K562 (cell line): ENCODE data around the gene ATXN1. TPM values are rescaled to one million over a fixed set of nuclear protein-coding genes. Genes with fewer than 3 reads are reported as not detected.

Experiments used
- CBX2 ChIP-seq: fragments of 200-600 bp; sonication (generic); IDR thresholded peaks from one replicate; pipeline ENCODE4 v1.6.1; 2012; ENCODE audit warnings: mild to moderate bottlenecking, low read length, inconsistent platforms; ENCODE audit not compliant: insufficient read depth, poor library complexity, severe bottlenecking
- NR4A1 ChIP-seq, 2 experiments: fragments of 250-450 bp in 1 of 2; fragments of 450-650 bp in 1 of 2; sonication (Bioruptor Pico) in 1 of 2; IDR thresholded peaks; 2 replicates each; pipeline versions ENCODE4 v1.4.0 to v1.6.1; 2016 to 2020; ENCODE audit warnings: mild to moderate bottlenecking in 2 of 2, missing compliant biosample characterization in 1 of 2, missing genetic modification characterization in 1 of 2, moderate library complexity in 1 of 2
- RFX7 ChIP-seq: fragments of 250-450 bp; sonication (Bioruptor Pico); IDR thresholded peaks from 2 replicates; pipeline ENCODE4 v1.5.1; 2021; ENCODE audit warnings: mild to moderate bottlenecking
- SMAD3 ChIP-seq: fragments of 450-650 bp; formaldehyde crosslinking; conservative IDR thresholded peaks from 2 replicates; pipeline ENCODE4 v1.4.0; 2020; ENCODE audit warnings: mild to moderate bottlenecking
- SMARCA4 ChIP-seq: fragments of 450-650 bp; IDR thresholded peaks from 2 replicates; pipeline ENCODE4 v1.6.1; 2016
- SMARCB1 ChIP-seq: IDR thresholded peaks from 2 replicates; pipeline ENCODE4 v1.6.1; 2011; ENCODE audit warnings: improper control_type of control experiment, low read depth; ENCODE audit not compliant: insufficient read length
- polyA plus RNA-seq, 8 experiments: library from polyadenylated mRNA; depleted of rRNA in 4 of 8; stranded (reverse) in 5 of 8; unstranded in 3 of 8; fragments of >200 nt; fragmentation: Nextera tagmentation in 2 of 8; fragmentation: Illumina TruSeq in 1 of 8; extraction: Ambion mirVana in 2 of 8; extraction: Trizol in 1 of 8; gene quantifications; 2 replicates each; pipeline versions ENCODE4 v1.2.1 to v1.2.3, GENCODE V29; 2011 to 2014; ENCODE audit warnings: inconsistent platforms in 1 of 8, missing spikeins in 1 of 8
- total RNA-seq, 7 experiments: library from RNA; depleted of rRNA in 6 of 7; stranded (reverse); fragments of >200 nt in 6 of 7; fragmentation: Illumina TruSeq in 2 of 7; extraction: Trizol in 2 of 7; gene quantifications; 2 replicates each; pipeline versions ENCODE4 v1.2.1 to v1.2.3, GENCODE V29; 2011 to 2021; ENCODE audit warnings: low replicate concordance in 1 of 7
- TF ChIP-seq, protein P1 (sequence below): fragments of 250-450 bp; sonication (Bioruptor Pico); IDR thresholded peaks from 2 replicates; pipeline ENCODE4 v1.4.0; 2020; ENCODE audit warnings: mild to moderate bottlenecking, moderate library complexity
- TF ChIP-seq, protein P2 (sequence below): fragments of 450-650 bp; IDR thresholded peaks from 2 replicates; pipeline ENCODE4 v1.6.1; 2016; ENCODE audit warnings: low read depth
- TF ChIP-seq, protein P3 (sequence below): sonication (generic); formaldehyde crosslinking; IDR thresholded peaks from 2 replicates; pipeline ENCODE4 v1.8.1; 2022; ENCODE audit warnings: missing genetic modification reagents
- TF ChIP-seq, protein P4 (sequence below): fragments of 150-350 bp; conservative IDR thresholded peaks from 2 replicates; pipeline ENCODE4 v1.6.1; 2014; ENCODE audit warnings: low read length

ATXN1 gene
- total and polyA plus RNA-seq, 9 of the 15 experiments (the other 6 are each of a cell fraction or from before 2014, with no cell fraction given): under 0.01 to 1.2 (median 0.58) TPM

DNA sequence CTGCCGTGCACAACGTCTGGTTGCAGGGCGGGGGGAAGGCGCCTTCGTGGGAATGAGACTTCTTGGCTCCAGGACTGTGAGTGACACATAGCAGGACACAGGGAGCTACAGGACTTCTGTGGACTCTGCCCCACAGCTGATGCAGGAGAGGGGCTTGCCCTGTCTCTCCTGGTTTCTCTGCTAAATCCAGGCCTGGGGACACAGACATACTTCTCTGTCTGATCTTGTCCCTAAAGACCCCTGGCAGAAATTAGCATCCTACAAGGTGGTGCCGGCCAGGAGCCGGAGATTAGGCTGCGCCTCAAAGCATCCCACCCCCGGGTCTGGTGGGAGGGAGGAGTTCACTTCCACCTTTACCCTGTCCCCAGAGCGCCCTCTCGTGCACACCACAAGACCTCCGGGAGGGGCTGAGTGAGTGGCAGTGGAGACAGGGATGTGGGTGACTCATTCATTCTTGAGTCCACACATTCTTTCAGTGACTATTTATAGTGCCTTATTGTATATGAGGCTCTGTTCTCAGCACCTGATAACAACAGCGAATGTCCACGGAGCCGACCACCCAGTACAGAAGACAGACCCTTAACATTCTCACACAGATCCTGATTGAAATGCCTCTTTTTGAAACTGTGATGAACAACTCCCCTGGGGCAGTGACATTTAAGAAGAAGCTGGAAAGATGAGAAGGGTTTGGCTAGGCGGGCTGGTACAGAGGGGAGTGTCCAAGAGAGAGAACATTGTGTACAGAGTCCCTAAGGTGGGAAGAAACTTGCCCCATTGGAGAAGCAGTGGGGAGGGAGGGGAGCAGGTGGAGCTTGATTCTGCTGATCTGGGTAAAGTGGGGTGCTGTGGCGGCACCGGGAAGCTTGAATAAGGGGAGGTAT lies 483.9 kb downstream of the ATXN1 start (continued):
- TF ChIP-seq, protein P1, sequence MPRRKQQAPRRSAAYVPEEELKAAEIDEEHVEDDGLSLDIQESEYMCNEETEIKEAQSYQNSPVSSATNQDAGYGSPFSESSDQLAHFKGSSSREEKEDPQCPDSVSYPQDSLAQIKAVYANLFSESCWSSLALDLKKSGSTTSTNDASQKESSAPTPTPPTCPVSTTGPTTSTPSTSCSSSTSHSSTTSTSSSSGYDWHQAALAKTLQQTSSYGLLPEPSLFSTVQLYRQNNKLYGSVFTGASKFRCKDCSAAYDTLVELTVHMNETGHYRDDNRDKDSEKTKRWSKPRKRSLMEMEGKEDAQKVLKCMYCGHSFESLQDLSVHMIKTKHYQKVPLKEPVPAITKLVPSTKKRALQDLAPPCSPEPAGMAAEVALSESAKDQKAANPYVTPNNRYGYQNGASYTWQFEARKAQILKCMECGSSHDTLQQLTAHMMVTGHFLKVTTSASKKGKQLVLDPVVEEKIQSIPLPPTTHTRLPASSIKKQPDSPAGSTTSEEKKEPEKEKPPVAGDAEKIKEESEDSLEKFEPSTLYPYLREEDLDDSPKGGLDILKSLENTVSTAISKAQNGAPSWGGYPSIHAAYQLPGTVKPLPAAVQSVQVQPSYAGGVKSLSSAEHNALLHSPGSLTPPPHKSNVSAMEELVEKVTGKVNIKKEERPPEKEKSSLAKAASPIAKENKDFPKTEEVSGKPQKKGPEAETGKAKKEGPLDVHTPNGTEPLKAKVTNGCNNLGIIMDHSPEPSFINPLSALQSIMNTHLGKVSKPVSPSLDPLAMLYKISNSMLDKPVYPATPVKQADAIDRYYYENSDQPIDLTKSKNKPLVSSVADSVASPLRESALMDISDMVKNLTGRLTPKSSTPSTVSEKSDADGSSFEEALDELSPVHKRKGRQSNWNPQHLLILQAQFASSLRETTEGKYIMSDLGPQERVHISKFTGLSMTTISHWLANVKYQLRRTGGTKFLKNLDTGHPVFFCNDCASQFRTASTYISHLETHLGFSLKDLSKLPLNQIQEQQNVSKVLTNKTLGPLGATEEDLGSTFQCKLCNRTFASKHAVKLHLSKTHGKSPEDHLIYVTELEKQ (CRISPR knock-in tag): no peak
- TF ChIP-seq SMARCB1: no peak
- TF ChIP-seq, protein P2, sequence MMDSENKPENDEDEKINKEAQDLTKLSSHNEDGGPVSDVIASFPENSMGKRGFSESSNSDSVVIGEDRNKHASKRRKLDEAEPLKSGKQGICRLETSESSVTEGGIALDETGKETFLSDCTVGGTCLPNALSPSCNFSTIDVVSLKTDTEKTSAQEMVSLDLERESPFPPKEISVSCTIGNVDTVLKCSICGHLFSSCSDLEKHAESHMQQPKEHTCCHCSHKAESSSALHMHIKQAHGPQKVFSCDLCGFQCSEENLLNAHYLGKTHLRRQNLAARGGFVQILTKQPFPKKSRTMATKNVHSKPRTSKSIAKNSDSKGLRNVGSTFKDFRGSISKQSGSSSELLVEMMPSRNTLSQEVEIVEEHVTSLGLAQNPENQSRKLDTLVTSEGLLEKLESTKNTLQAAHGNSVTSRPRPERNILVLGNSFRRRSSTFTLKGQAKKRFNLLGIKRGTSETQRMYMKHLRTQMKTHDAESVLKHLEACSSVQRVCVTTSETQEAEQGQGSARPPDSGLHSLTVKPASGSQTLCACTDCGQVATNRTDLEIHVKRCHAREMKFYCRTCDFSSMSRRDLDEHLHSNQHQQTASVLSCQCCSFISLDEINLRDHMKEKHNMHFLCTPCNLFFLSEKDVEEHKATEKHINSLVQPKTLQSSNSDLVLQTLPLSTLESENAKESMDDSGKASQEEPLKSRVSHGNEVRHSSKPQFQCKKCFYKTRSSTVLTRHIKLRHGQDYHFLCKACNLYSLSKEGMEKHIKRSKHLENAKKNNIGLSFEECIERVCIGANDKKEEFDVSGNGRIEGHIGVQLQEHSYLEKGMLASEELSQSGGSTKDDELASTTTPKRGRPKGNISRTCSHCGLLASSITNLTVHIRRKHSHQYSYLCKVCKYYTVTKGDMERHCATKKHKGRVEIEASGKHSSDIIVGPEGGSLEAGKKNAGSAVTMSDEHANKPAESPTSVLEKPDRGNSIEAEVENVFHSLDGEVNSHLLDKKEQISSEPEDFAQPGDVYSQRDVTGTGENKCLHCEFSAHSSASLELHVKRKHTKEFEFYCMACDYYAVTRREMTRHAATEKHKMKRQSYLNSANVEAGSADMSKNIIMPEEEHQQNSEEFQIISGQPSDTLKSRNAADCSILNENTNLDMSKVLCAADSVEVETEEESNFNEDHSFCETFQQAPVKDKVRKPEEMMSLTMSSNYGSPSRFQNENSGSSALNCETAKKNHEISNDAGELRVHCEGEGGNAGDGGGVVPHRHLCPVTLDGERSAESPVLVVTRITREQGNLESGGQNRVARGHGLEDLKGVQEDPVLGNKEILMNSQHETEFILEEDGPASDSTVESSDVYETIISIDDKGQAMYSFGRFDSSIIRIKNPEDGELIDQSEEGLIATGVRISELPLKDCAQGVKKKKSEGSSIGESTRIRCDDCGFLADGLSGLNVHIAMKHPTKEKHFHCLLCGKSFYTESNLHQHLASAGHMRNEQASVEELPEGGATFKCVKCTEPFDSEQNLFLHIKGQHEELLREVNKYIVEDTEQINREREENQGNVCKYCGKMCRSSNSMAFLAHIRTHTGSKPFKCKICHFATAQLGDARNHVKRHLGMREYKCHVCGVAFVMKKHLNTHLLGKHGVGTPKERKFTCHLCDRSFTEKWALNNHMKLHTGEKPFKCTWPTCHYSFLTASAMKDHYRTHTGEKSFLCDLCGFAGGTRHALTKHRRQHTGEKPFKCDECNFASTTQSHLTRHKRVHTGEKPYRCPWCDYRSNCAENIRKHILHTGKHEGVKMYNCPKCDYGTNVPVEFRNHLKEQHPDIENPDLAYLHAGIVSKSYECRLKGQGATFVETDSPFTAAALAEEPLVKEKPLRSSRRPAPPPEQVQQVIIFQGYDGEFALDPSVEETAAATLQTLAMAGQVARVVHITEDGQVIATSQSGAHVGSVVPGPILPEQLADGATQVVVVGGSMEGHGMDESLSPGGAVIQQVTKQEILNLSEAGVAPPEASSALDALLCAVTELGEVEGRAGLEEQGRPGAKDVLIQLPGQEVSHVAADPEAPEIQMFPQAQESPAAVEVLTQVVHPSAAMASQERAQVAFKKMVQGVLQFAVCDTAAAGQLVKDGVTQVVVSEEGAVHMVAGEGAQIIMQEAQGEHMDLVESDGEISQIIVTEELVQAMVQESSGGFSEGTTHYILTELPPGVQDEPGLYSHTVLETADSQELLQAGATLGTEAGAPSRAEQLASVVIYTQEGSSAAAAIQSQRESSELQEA: no peak
- TF ChIP-seq, protein P3, sequence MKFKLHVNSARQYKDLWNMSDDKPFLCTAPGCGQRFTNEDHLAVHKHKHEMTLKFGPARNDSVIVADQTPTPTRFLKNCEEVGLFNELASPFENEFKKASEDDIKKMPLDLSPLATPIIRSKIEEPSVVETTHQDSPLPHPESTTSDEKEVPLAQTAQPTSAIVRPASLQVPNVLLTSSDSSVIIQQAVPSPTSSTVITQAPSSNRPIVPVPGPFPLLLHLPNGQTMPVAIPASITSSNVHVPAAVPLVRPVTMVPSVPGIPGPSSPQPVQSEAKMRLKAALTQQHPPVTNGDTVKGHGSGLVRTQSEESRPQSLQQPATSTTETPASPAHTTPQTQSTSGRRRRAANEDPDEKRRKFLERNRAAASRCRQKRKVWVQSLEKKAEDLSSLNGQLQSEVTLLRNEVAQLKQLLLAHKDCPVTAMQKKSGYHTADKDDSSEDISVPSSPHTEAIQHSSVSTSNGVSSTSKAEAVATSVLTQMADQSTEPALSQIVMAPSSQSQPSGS (CRISPR knock-in tag): no peak
- no peak for TF ChIP-seq RFX7 (CRISPR knock-in tag)
- TF ChIP-seq NR4A1 (CRISPR knock-in tag; IDR thresholded peaks at IDR 0.05): no peak
- TF ChIP-seq NR4A1 (tag; IDR thresholded peaks at IDR 0.05): no peak
- no peak for TF ChIP-seq CBX2
- TF ChIP-seq, protein P4, sequence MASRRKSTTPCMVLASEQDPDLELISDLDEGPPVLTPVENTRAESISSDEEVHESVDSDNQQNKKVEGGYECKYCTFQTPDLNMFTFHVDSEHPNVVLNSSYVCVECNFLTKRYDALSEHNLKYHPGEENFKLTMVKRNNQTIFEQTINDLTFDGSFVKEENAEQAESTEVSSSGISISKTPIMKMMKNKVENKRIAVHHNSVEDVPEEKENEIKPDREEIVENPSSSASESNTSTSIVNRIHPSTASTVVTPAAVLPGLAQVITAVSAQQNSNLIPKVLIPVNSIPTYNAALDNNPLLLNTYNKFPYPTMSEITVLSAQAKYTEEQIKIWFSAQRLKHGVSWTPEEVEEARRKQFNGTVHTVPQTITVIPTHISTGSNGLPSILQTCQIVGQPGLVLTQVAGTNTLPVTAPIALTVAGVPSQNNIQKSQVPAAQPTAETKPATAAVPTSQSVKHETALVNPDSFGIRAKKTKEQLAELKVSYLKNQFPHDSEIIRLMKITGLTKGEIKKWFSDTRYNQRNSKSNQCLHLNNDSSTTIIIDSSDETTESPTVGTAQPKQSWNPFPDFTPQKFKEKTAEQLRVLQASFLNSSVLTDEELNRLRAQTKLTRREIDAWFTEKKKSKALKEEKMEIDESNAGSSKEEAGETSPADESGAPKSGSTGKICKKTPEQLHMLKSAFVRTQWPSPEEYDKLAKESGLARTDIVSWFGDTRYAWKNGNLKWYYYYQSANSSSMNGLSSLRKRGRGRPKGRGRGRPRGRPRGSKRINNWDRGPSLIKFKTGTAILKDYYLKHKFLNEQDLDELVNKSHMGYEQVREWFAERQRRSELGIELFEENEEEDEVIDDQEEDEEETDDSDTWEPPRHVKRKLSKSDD: no peak
- no peak for TF ChIP-seq SMAD3 (CRISPR knock-in tag)
- TF ChIP-seq SMARCA4: peak; percentile 84
